Measurements from ENCODE around the gene RFC2.
"Not testable (repeated sequence)": the region's sequence is repeated elsewhere in the genome, so short reads cannot be mapped to it uniquely, and the experiment has no call there.

Gene RFC2

GRCh38 chr7:74206052-74206451 is 48.1 kb downstream of the RFC2 start:
- H3K4me1 ChIP-seq (ENCODE audit: control insufficient read depth, insufficient read depth, low read length, poor library complexity, severe bottlenecking), result not testable (repeated sequence)

GRCh38 chr7:74203956-74204618 is 50.1 kb downstream of the RFC2 start:
- no peak overlapping the region for H3K4me3 ChIP-seq (ENCODE audit: insufficient read depth, low read depth, low read length, poor library complexity, severe bottlenecking)
- no peaks in the 10 kb centered on the region for H3K36me3 ChIP-seq (ENCODE audit: control insufficient read depth, insufficient read depth, low read length)
- H3K4me1 ChIP-seq (ENCODE audit: control insufficient read depth, insufficient read depth, low read length, poor library complexity, severe bottlenecking), result no peaks in the 10 kb centered on the region
- no peaks in the 10 kb centered on the region for H3K27me3 ChIP-seq (replicated peaks; ENCODE audit: control insufficient read depth, insufficient read depth, low read length, poor library complexity, severe bottlenecking)
- no peaks in the 10 kb centered on the region for H3K9me3 ChIP-seq (ENCODE audit: control insufficient read depth, low read length)
- no peak for DNase-seq
- H3K27ac ChIP-seq (ENCODE audit: insufficient read depth, low read length, poor library complexity, severe bottlenecking), result no peak overlapping the region

More at GRCh38 chr7:74206052-74206451, 48.1 kb downstream of the RFC2 start:
- not testable (repeated sequence) for H3K27me3 ChIP-seq (replicated peaks; ENCODE audit: control insufficient read depth, insufficient read depth, low read length, poor library complexity, severe bottlenecking); DNase-seq; H3K9me3 ChIP-seq (ENCODE audit: control insufficient read depth, low read length); H3K27ac ChIP-seq (ENCODE audit: insufficient read depth, low read length, poor library complexity, severe bottlenecking); H3K4me3 ChIP-seq (ENCODE audit: insufficient read depth, low read depth, low read length, poor library complexity, severe bottlenecking); H3K36me3 ChIP-seq (ENCODE audit: control insufficient read depth, insufficient read depth, low read length)

- Histone ChIP-seq H3K36me3 (ENCODE audit: control insufficient read depth, insufficient read depth, low read length) (no peaks in the 10 kb centered on the region), H3K27ac (ENCODE audit: insufficient read depth, low read length, poor library complexity, severe bottlenecking) (no peak overlapping the region), H3K27me3 (replicated peaks; ENCODE audit: control insufficient read depth, insufficient read depth, low read length, poor library complexity, severe bottlenecking) (no peaks in the 10 kb centered on the region), H3K4me3 (ENCODE audit: insufficient read depth, low read depth, low read length, poor library complexity, severe bottlenecking) (no peak overlapping the region), H3K4me1 (ENCODE audit: control insufficient read depth, insufficient read depth, low read length, poor library complexity, severe bottlenecking) (no peaks in the 10 kb centered on the region), H3K9me3 (ENCODE audit: control insufficient read depth, low read length) (no peaks in the 10 kb centered on the region)
- DNase-seq, result no peak
Observed at GRCh38 chr7:74202841-74203556, 51.2 kb downstream of the RFC2 start.

GRCh38 chr7:74199551-74200355 is 54.4 kb downstream of the RFC2 start:
- DNase-seq, result no peak
- H3K9me3 ChIP-seq (ENCODE audit: control insufficient read depth, low read length), result no peaks in the 10 kb centered on the region
- H3K36me3 ChIP-seq (ENCODE audit: control insufficient read depth, insufficient read depth, low read length), result peaks cover 10% of the 10 kb centered on the region
- no peak overlapping the region for H3K4me3 ChIP-seq (ENCODE audit: insufficient read depth, low read depth, low read length, poor library complexity, severe bottlenecking)
- no peak overlapping the region for H3K27ac ChIP-seq (ENCODE audit: insufficient read depth, low read length, poor library complexity, severe bottlenecking)
- H3K4me1 ChIP-seq (ENCODE audit: control insufficient read depth, insufficient read depth, low read length, poor library complexity, severe bottlenecking), result no peaks in the 10 kb centered on the region
- H3K27me3 ChIP-seq (replicated peaks; ENCODE audit: control insufficient read depth, insufficient read depth, low read length, poor library complexity, severe bottlenecking), result no peaks in the 10 kb centered on the region

- H3K9me3 ChIP-seq (ENCODE audit: control insufficient read depth, low read length), result no peaks in the 10 kb centered on the region
- no peak for DNase-seq
- no peaks in the 10 kb centered on the region for H3K27me3 ChIP-seq (replicated peaks; ENCODE audit: control insufficient read depth, insufficient read depth, low read length, poor library complexity, severe bottlenecking)
- no peak overlapping the region for H3K4me3 ChIP-seq (ENCODE audit: insufficient read depth, low read depth, low read length, poor library complexity, severe bottlenecking)
- peaks cover 29% of the 10 kb centered on the region for H3K36me3 ChIP-seq (ENCODE audit: control insufficient read depth, insufficient read depth, low read length)
- H3K27ac ChIP-seq (ENCODE audit: insufficient read depth, low read length, poor library complexity, severe bottlenecking), result no peak overlapping the region
- no peaks in the 10 kb centered on the region for H3K4me1 ChIP-seq (ENCODE audit: control insufficient read depth, insufficient read depth, low read length, poor library complexity, severe bottlenecking)
Observed at GRCh38 chr7:74197449-74198124, 56.6 kb downstream of the RFC2 start.

- not testable (repeated sequence) for H3K9me3 ChIP-seq (ENCODE audit: control insufficient read depth, low read length); H3K27me3 ChIP-seq (replicated peaks; ENCODE audit: control insufficient read depth, insufficient read depth, low read length, poor library complexity, severe bottlenecking); H3K27ac ChIP-seq (ENCODE audit: insufficient read depth, low read length, poor library complexity, severe bottlenecking); H3K4me3 ChIP-seq (ENCODE audit: insufficient read depth, low read depth, low read length, poor library complexity, severe bottlenecking); DNase-seq; H3K4me1 ChIP-seq (ENCODE audit: control insufficient read depth, insufficient read depth, low read length, poor library complexity, severe bottlenecking)
- H3K36me3 ChIP-seq (ENCODE audit: control insufficient read depth, insufficient read depth, low read length), result peaks cover 42% of the 10 kb centered on the region
Observed at GRCh38 chr7:74195968-74196654, 58.1 kb downstream of the RFC2 start.

GRCh38 chr7:74195139-74195860 is 58.9 kb downstream of the RFC2 start:
- not testable (repeated sequence) for H3K4me3 ChIP-seq (ENCODE audit: insufficient read depth, low read depth, low read length, poor library complexity, severe bottlenecking); H3K4me1 ChIP-seq (ENCODE audit: control insufficient read depth, insufficient read depth, low read length, poor library complexity, severe bottlenecking); H3K27me3 ChIP-seq (replicated peaks; ENCODE audit: control insufficient read depth, insufficient read depth, low read length, poor library complexity, severe bottlenecking); DNase-seq; H3K9me3 ChIP-seq (ENCODE audit: control insufficient read depth, low read length); H3K27ac ChIP-seq (ENCODE audit: insufficient read depth, low read length, poor library complexity, severe bottlenecking)
- peaks cover 50% of the 10 kb centered on the region for H3K36me3 ChIP-seq (ENCODE audit: control insufficient read depth, insufficient read depth, low read length)

GRCh38 chr7:74194686-74195085 is 59.5 kb downstream of the RFC2 start:
- no peak overlapping the region for H3K27ac ChIP-seq (ENCODE audit: insufficient read depth, low read length, poor library complexity, severe bottlenecking)
- no peaks in the 10 kb centered on the region for H3K9me3 ChIP-seq (ENCODE audit: control insufficient read depth, low read length)
- H3K4me3 ChIP-seq (ENCODE audit: insufficient read depth, low read depth, low read length, poor library complexity, severe bottlenecking), result no peak overlapping the region
- no peaks in the 10 kb centered on the region for H3K27me3 ChIP-seq (replicated peaks; ENCODE audit: control insufficient read depth, insufficient read depth, low read length, poor library complexity, severe bottlenecking)
- no peak for DNase-seq
- no peaks in the 10 kb centered on the region for H3K4me1 ChIP-seq (ENCODE audit: control insufficient read depth, insufficient read depth, low read length, poor library complexity, severe bottlenecking)
- H3K36me3 ChIP-seq (ENCODE audit: control insufficient read depth, insufficient read depth, low read length), result peaks cover 56% of the 10 kb centered on the region

- H3K4me1 ChIP-seq (ENCODE audit: control insufficient read depth, insufficient read depth, low read length, poor library complexity, severe bottlenecking), result no peaks in the 10 kb centered on the region
- no peak overlapping the region for H3K27ac ChIP-seq (ENCODE audit: insufficient read depth, low read length, poor library complexity, severe bottlenecking)
- H3K36me3 ChIP-seq (ENCODE audit: control insufficient read depth, insufficient read depth, low read length), result peaks cover 64% of the 10 kb centered on the region
- no peak for DNase-seq
- no peak overlapping the region for H3K4me3 ChIP-seq (ENCODE audit: insufficient read depth, low read depth, low read length, poor library complexity, severe bottlenecking)
- no peaks in the 10 kb centered on the region for H3K27me3 ChIP-seq (replicated peaks; ENCODE audit: control insufficient read depth, insufficient read depth, low read length, poor library complexity, severe bottlenecking)
- no peaks in the 10 kb centered on the region for H3K9me3 ChIP-seq (ENCODE audit: control insufficient read depth, low read length)
Observed at GRCh38 chr7:74193913-74194312, 60.3 kb downstream of the RFC2 start.

All from effector memory CD4-positive, alpha-beta T cell (primary cell).